ENCODE data around the gene FHL1.

DNA sequence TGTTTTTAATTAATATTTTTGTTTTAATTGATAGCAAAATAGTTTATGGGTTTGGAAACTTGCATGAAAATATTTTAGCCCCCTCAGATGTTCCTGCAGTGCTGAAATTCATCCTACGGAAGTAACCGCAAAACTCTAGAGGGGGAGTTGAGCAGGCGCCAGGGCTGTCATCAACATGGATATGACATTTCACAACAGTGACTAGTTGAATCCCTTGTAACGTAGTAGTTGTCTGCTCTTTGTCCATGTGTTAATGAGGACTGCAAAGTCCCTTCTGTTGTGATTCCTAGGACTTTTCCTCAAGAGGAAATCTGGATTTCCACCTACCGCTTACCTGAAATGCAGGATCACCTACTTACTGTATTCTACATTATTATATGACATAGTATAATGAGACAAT is 63.5 kb downstream of the FHL1 start:
- no peak for TF ChIP-seq REST (IDR thresholded peaks at IDR 0.05; ENCODE audit: low read depth, low read length)
- TF ChIP-seq, protein P1, sequence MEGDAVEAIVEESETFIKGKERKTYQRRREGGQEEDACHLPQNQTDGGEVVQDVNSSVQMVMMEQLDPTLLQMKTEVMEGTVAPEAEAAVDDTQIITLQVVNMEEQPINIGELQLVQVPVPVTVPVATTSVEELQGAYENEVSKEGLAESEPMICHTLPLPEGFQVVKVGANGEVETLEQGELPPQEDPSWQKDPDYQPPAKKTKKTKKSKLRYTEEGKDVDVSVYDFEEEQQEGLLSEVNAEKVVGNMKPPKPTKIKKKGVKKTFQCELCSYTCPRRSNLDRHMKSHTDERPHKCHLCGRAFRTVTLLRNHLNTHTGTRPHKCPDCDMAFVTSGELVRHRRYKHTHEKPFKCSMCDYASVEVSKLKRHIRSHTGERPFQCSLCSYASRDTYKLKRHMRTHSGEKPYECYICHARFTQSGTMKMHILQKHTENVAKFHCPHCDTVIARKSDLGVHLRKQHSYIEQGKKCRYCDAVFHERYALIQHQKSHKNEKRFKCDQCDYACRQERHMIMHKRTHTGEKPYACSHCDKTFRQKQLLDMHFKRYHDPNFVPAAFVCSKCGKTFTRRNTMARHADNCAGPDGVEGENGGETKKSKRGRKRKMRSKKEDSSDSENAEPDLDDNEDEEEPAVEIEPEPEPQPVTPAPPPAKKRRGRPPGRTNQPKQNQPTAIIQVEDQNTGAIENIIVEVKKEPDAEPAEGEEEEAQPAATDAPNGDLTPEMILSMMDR (IDR thresholded peaks at IDR 0.05): no peak
- TF ChIP-seq TEAD4 (IDR thresholded peaks at IDR 0.05; ENCODE audit: borderline replicate concordance, insufficient read depth): no peak
- no peak for TF ChIP-seq USF1 (IDR thresholded peaks at IDR 0.05; ENCODE audit: borderline replicate concordance, low read depth)
- TF ChIP-seq NRF1 (IDR thresholded peaks at IDR 0.05; ENCODE audit: low read depth, low read length): no peak
- TF ChIP-seq JUND (IDR thresholded peaks at IDR 0.05): no peak
- TF ChIP-seq FOXM1 (IDR thresholded peaks at IDR 0.05; ENCODE audit: low read depth): no peak
- no peak for TF ChIP-seq ZBTB33 (IDR thresholded peaks at IDR 0.05; ENCODE audit: borderline replicate concordance, low read depth)
- TF ChIP-seq YY1 (IDR thresholded peaks at IDR 0.05; ENCODE audit: low read depth): no peak
- no peak for TF ChIP-seq IRF3 (IDR thresholded peaks at IDR 0.05; ENCODE audit: low read depth, low read length)
